ENCODE results near the gene ACOT7. TPM values are rescaled to one million over a fixed set of nuclear protein-coding genes. Genes with fewer than 3 reads are reported as not detected.

The ACOT7 gene
- total and polyA plus RNA-seq, 2 experiments from 2014 or later = 167 to 169 TPM

- Mint-ChIP-seq H3K27ac (peak overlapping the region; percentile 63; the same call in 1 of the 2 replicates), H3K27me3 (ENCODE audit: insufficient read depth, low read depth, poor library complexity) (peaks cover 7% of the 10 kb centered on the region), H3K9me3 (no peaks in the 10 kb centered on the region), H3K4me1 (no peaks in the 10 kb centered on the region), H3K4me3 (no peak overlapping the region), H3K36me3 (ENCODE audit: low read depth) (peaks cover 15% of the 10 kb centered on the region)
- Histone ChIP-seq H3K4me2 (no peak overlapping the region), H3K36me3 (ENCODE audit: insufficient read depth) (no peaks in the 10 kb centered on the region; the same call in 1 of the 2 replicates), H3K79me2 (replicated peaks; ENCODE audit: insufficient read depth) (no peaks in the 10 kb centered on the region), H2AFZ (no peak overlapping the region), H3K27ac (ENCODE audit: low read depth) (no peak overlapping the region), H3K9me2 (ENCODE audit: insufficient read depth) (no peaks in the 10 kb centered on the region), H4K20me1 (replicated peaks; ENCODE audit: insufficient read depth) (no peaks in the 10 kb centered on the region; the same call in 1 of the 2 replicates), H3K4me3 (no peak overlapping the region), H3K4me1 (ENCODE audit: insufficient read depth) (no peaks in the 10 kb centered on the region), H3K27me3 (ENCODE audit: insufficient read depth) (no peaks in the 10 kb centered on the region), H3F3A (replicated peaks; ENCODE audit: low read depth) (0 out of 2 replicates have a peak, but pooled peaks cover 2% of the 10 kb centered on the region)
- 0 out of 4 replicates have a peak, but pooled peaks of 1 of the 2 experiments have one; percentile 14 for TF ChIP-seq CTCF (conservative IDR thresholded peaks at IDR 0.05; ENCODE audit: low read depth in 2 of 2)
- no peak for TF ChIP-seq ZNF462 (CRISPR knock-in tag; IDR thresholded peaks at IDR 0.05)
- DNase-seq (ENCODE audit: low spot score) (no peak), ATAC-seq (no peak; the same call in 2 of the 3 replicates)
These were observed 93.1 kb downstream of the ACOT7 start for GRCh38 chr1:6300342-6301048.

Data from GM23338 (cell line).